Vagina (tissue), 2 donors: ENCODE results near the gene CHD9. TPM values are rescaled to one million over a fixed set of nuclear protein-coding genes. Genes with fewer than 3 reads are reported as not detected.
A peak's percentile ranks its signal among the peaks of the same experiment; 100 is the strongest.

Experiments
- DNase-seq, 2 donors: peaks; one replicate each; pipeline ENCODE4 v3.0.0-alpha.2; 2017; ENCODE audit errors: extremely low spot score in 2 of 2
- H3K27ac ChIP-seq: fragments of 200-600 bp; sonication (generic); one replicate; pipeline ENCODE4 v1.5.1; 2019
- H3K27me3 ChIP-seq: fragments of 200-600 bp; sonication (generic); one replicate; pipeline ENCODE4 v1.5.1; 2019
- H3K36me3 ChIP-seq, 2 donors: fragments of 200-600 bp; sonication (generic); one replicate each; pipeline ENCODE4 v1.5.1; 2017 to 2019
- H3K4me1 ChIP-seq: fragments of 200-600 bp; sonication (generic); one replicate; pipeline ENCODE4 v1.5.1; 2019
- H3K4me3 ChIP-seq, 2 donors: fragments of 200-600 bp; sonication (generic); 1 replicate in 1 of 2; 2 replicates in 1 of 2; pipeline ENCODE4 v1.5.1; 2016 to 2019
- H3K9me3 ChIP-seq: fragments of 200-600 bp; sonication (generic); one replicate; pipeline ENCODE4 v1.5.1; 2019
- POLR2A ChIP-seq, 2 donors: fragments of 450-650 bp; IDR thresholded peaks; one replicate each; pipeline ENCODE4 v1.6.1; 2017; ENCODE audit warnings: antibody characterized with exemption in 2 of 2, mild to moderate bottlenecking in 2 of 2, moderate library complexity in 2 of 2
- POLR2AphosphoS5 ChIP-seq, 2 donors: sonication (generic); formaldehyde crosslinking; IDR thresholded peaks; one replicate each; pipeline ENCODE4 v1.9.0; 2017; ENCODE audit warnings: antibody characterized with exemption in 2 of 2, mild to moderate bottlenecking in 2 of 2, low read depth in 1 of 2; ENCODE audit not compliant: insufficient read depth in 1 of 2
- intact Hi-C: fragments of 100-400 bp; cut with DNase I; formaldehyde crosslinking; loops from one replicate; pipeline ENCODE4 v1.15.1; 2023
- total RNA-seq: library from RNA; depleted of rRNA; stranded (reverse); fragments of >200 nt; gene quantifications from one replicate; pipeline ENCODE4 v1.2.3, GENCODE V29; 2016
- TF ChIP-seq, protein P1 (sequence below), 3 experiments: fragments of 450-650 bp in 2 of 3; fragments of 200-600 bp in 1 of 3; sonication (generic) in 1 of 3; IDR thresholded peaks; one replicate each; pipeline ENCODE4 v1.5.1; 2017 to 2019; ENCODE audit warnings: antibody characterized with exemption in 3 of 3, mild to moderate bottlenecking in 2 of 3, moderate library complexity in 2 of 3

Gene CHD9
- total RNA-seq, 1 donor from 2014 or later = 77.6 TPM

DNA sequence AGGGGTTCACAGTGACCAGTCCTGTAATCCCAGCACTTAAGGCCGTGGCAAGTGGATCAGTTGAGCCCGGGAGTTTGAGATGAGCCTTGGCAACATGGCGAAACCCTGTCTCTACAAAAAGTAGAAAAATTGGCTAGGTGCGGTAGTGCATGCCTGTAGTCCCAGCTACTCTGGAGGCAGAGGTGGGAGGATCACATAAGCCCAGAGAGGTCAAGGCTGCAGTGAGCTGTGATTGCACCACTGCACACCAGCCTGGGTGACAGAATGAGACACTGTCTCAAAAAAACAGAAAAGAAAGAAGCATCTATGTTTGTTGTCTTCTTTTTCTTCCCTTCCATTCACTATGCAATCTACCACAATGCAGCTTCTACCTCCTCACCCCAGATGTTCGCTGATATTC is 227.5 kb downstream of the CHD9 start:
- H3K36me3 ChIP-seq = peaks cover 0 to 46% of the 10 kb centered on the region in 2 donors
- H3K27ac ChIP-seq = no peak overlapping the region
- no peaks in the 10 kb centered on the region for H3K27me3 ChIP-seq
- peaks cover 9% of the 10 kb centered on the region for H3K4me1 ChIP-seq
- H3K4me3 ChIP-seq = no peak overlapping the region
- TF ChIP-seq, protein P1, sequence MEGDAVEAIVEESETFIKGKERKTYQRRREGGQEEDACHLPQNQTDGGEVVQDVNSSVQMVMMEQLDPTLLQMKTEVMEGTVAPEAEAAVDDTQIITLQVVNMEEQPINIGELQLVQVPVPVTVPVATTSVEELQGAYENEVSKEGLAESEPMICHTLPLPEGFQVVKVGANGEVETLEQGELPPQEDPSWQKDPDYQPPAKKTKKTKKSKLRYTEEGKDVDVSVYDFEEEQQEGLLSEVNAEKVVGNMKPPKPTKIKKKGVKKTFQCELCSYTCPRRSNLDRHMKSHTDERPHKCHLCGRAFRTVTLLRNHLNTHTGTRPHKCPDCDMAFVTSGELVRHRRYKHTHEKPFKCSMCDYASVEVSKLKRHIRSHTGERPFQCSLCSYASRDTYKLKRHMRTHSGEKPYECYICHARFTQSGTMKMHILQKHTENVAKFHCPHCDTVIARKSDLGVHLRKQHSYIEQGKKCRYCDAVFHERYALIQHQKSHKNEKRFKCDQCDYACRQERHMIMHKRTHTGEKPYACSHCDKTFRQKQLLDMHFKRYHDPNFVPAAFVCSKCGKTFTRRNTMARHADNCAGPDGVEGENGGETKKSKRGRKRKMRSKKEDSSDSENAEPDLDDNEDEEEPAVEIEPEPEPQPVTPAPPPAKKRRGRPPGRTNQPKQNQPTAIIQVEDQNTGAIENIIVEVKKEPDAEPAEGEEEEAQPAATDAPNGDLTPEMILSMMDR (IDR thresholded peaks at IDR 0.05) = no peak
- TF ChIP-seq POLR2A (IDR thresholded peaks at IDR 0.05) = no peak
- TF ChIP-seq POLR2AphosphoS5 (IDR thresholded peaks at IDR 0.05; ENCODE audit: insufficient read depth in 1 of 2, low read depth in 1 of 2) = no peak
- intact Hi-C loops = loop anchor here (5.0 kb wide), 1 partner anchor 230 kb away; the partner anchor contains the start of genes CHD9 and CHD9NB
- no peak for DNase-seq
- no peaks in the 10 kb centered on the region for H3K9me3 ChIP-seq

DNA sequence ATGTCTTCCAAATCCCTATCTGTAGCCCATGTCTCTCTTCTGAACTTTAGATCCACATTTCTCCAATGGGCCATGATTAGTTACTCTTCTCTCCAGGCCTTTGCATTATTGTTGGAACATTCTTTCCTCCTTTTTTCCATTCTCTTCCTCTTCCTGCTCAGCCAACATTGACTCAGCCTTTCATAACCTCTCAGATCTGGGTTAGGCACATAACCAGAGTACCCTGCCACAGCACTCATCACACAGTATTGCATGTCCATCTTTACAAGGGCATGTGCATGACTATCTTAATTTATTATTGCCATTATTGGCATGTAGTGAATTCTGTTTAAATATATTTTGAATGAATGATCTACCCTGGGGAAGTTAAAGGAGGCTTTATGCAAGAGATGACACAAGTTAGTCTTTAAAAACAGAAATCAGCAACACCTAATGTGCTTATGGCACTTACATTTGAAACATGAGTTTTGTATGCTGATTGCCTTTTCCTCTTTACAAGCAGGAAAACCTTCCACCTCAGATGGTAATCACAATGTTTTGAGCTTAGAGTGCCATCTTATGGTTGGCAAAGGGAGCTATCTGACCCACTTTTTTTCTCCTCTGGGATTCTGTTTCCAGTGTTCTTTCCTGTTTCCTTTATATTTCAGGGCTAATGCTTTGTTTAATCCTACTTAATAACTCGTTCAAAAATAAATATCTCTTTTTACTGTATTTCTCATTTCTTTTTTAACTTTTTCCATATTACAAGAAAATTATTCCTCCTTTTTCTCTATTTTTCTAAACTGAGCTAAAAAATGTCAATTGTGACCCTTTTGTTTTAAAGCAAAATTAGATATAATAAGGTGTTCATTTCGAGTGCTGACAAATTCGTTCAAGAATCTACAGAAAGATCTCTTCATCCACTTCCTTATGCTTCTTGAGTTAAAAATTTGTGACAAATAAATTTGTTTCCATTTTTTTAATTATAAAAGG is 228.5 kb downstream of the CHD9 start:
- peaks cover 9% of the 10 kb centered on the region for H3K4me1 ChIP-seq
- no peaks in the 10 kb centered on the region for H3K9me3 ChIP-seq
- H3K36me3 ChIP-seq = peaks cover 0 to 46% of the 10 kb centered on the region in 2 donors
- H3K27me3 ChIP-seq = no peaks in the 10 kb centered on the region
- intact Hi-C loops = loop anchor here (5.0 kb wide), 1 partner anchor 231 kb away; the partner anchor contains the start of genes CHD9 and CHD9NB
- TF ChIP-seq, protein P1 (IDR thresholded peaks at IDR 0.05) = peak in 1 of 3 experiments; percentile 27
- TF ChIP-seq POLR2AphosphoS5 (IDR thresholded peaks at IDR 0.05; ENCODE audit: insufficient read depth in 1 of 2, low read depth in 1 of 2) (peak in 1 of 2 donors; percentile 30), POLR2A (IDR thresholded peaks at IDR 0.05) (no peak)
- DNase-seq = no peak
- no peak overlapping the region for H3K27ac ChIP-seq
- H3K4me3 ChIP-seq = no peak overlapping the region

DNA sequence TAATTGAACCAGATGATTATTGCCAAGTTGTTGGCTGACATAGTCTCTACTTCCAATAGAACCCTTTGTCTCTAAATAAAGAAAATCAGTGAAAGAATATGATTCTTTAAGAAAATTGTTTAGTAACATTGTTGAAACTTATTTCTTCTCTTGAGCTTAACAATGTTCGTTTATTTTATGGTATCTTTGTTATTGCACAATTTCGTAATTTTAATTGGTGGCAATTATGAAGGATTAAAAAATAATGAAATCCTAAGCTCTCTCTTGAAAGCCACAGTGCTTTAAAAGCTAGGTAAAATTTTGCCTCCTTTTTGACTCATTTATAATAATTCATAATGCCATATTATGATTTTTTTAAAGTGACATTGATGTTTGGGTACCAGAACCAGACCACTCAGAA is 230.4 kb downstream of the CHD9 start:
- H3K4me1 ChIP-seq = peaks cover 9% of the 10 kb centered on the region
- H3K9me3 ChIP-seq = no peaks in the 10 kb centered on the region
- no peak overlapping the region for H3K4me3 ChIP-seq
- intact Hi-C loops = no loop called here
- no peaks in the 10 kb centered on the region for H3K27me3 ChIP-seq
- DNase-seq = no peak
- H3K36me3 ChIP-seq = peaks cover 8 to 61% of the 10 kb centered on the region in 2 donors
- H3K27ac ChIP-seq = no peak overlapping the region
- TF ChIP-seq POLR2AphosphoS5 (IDR thresholded peaks at IDR 0.05; ENCODE audit: insufficient read depth in 1 of 2, low read depth in 1 of 2) (no peak), POLR2A (IDR thresholded peaks at IDR 0.05) (no peak)
- TF ChIP-seq, protein P1 (IDR thresholded peaks at IDR 0.05) = no peak

DNA sequence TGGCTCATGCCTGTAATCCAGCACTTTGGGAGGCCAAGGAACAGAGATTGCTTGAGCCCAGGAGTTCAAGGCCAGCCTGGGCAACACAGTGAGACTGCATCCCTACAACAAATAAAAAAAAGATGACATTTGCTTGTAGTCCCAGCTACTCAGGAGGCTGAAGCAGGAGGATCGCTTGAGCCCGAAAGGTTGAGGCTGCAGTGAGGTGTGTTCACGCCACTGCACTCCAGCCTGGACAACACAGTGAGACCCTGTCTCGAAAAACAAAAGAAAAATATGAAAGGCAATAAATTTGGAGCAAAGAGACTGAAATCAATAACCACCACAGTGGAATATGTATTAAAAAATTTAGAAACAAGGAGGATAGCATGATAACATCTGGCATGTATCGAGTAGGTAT is 235.7 kb downstream of the CHD9 start:
- no peaks in the 10 kb centered on the region for H3K27me3 ChIP-seq
- H3K9me3 ChIP-seq = no peaks in the 10 kb centered on the region
- no peak overlapping the region for H3K4me3 ChIP-seq
- peaks cover 8 to 87% of the 10 kb centered on the region in 2 donors for H3K36me3 ChIP-seq
- DNase-seq = no peak
- intact Hi-C loops = no loop called here
- no peak overlapping the region for H3K27ac ChIP-seq
- no peaks in the 10 kb centered on the region for H3K4me1 ChIP-seq
- TF ChIP-seq, protein P1 (IDR thresholded peaks at IDR 0.05) = no peak
- TF ChIP-seq POLR2A (IDR thresholded peaks at IDR 0.05) = no peak
- no peak for TF ChIP-seq POLR2AphosphoS5 (IDR thresholded peaks at IDR 0.05; ENCODE audit: insufficient read depth in 1 of 2, low read depth in 1 of 2)
